Right cardiac atrium (tissue), 5 donors: ENCODE measurements around the gene CTR9. TPM values are rescaled to one million over a fixed set of nuclear protein-coding genes. Genes with fewer than 3 reads are reported as not detected.

ENCODE experiments used
- ATAC-seq, 2 donors: fragments of 200-7000 bp; cut with Tn5 transposase; one replicate each; pipeline versions ENCODE4 v1.8.0 to v1.9.1; 2020; ENCODE audit warnings: moderate library complexity in 2 of 2, mild to moderate bottlenecking in 1 of 2
- DNase-seq, 3 donors: peaks; one replicate each; pipeline ENCODE4 v3.0.0-alpha.2; 2020
- H3K27ac ChIP-seq: one replicate; pipeline ENCODE4 v1.5.1; 2013; ENCODE audit warnings: mild to moderate bottlenecking, low read length, control low read depth, moderate library complexity
- H3K27me3 ChIP-seq: one replicate; pipeline ENCODE4 v1.6.1; 2013; ENCODE audit not compliant: control insufficient read depth, insufficient read depth
- H3K4me1 ChIP-seq: one replicate; pipeline ENCODE4 v1.6.1; 2013; ENCODE audit warnings: low read length; ENCODE audit not compliant: control insufficient read depth, insufficient read depth
- H3K4me3 ChIP-seq: one replicate; pipeline ENCODE4 v1.5.1; 2013; ENCODE audit warnings: low read length, control low read depth
- H3K9me3 ChIP-seq: one replicate; pipeline ENCODE4 v1.6.1; 2013; ENCODE audit warnings: low read length; ENCODE audit not compliant: control insufficient read depth
- WGBS: extraction: QIAGEN DNeasy Blood & Tissue Kit; methylation state at CpG from one replicate; pipeline ENCODE4 v1.1.7; 2013; 5-methylcytosine and 5-hydroxymethylcytosine counted together
- intact Hi-C, 4 donors: fragments of 100-400 bp; cut with DNase I; formaldehyde crosslinking; loops; one replicate each; pipeline versions ENCODE4 v1.11.0 to v1.14.0; 2022 to 2023
- polyA plus RNA-seq: library from polyadenylated mRNA; stranded (reverse); fragments of 200-250 nt; gene quantifications from one replicate; pipeline ENCODE4 v1.2.3, GENCODE V29; 2013
- total RNA-seq, 4 donors: library from RNA; stranded (reverse); fragmentation: NEBNext Ultra II Directional; extraction: Animal tissue kit (Norgen Biotek cat#: 25700); gene quantifications; one replicate each; pipeline ENCODE4 v1.2.1, GENCODE V29; 2021
- donor health status: healthy with polysubstance abuse.
- donor health status: DM: no; HTN: yes; CAD: no.
- donor health status: DM: no; HTN: no; CAD: no.
- donor health status: DM: no; HTN: yes; CAD: no; lungs with severe emphysema.
- donor health status: DM: yes; HTN: yes; CAD: no.

CTR9 gene
- total and polyA plus RNA-seq, 5 donors: 14.1 to 29.8 (median 26.8) TPM

- intact Hi-C loops: no loop called here
- Histone ChIP-seq H3K27ac (no peak overlapping the region), H3K4me3 (no peak overlapping the region), H3K9me3 (no peaks in the 10 kb centered on the region), H3K4me1 (peaks cover 2% of the 10 kb centered on the region), H3K27me3 (no peaks in the 10 kb centered on the region)
- ATAC-seq (peak in 1 of 2 donors; percentile 9), DNase-seq (no peak)
- WGBS: 58% methylated on average over 4 of the region's 4 CpGs
Observed at GRCh38 chr11:10785146-10785474, 34.1 kb downstream of the CTR9 start.

GRCh38 chr11:10786451-10786850, 35.4 kb downstream of the CTR9 start:
- Histone ChIP-seq H3K4me3 (no peak overlapping the region), H3K4me1 (peaks cover 2% of the 10 kb centered on the region), H3K27ac (no peak overlapping the region), H3K27me3 (no peaks in the 10 kb centered on the region), H3K9me3 (no peaks in the 10 kb centered on the region)
- ATAC-seq: no peak
- DNase-seq: no peak
- 89% methylated on average over 5 of the region's 5 CpGs for WGBS
- intact Hi-C loops: no loop called here

GRCh38 chr11:10792385-10793068, 41.5 kb downstream of the CTR9 start:
- WGBS: 10% methylated on average over 24 of the region's 24 CpGs
- ATAC-seq: peak; percentile 91 to 95

GRCh38 chr11:10793470-10794255, 42.6 kb downstream of the CTR9 start:
- Histone ChIP-seq H3K4me3 (no peak overlapping the region), H3K9me3 (no peaks in the 10 kb centered on the region), H3K27ac (no peak overlapping the region), H3K4me1 (no peaks in the 10 kb centered on the region), H3K27me3 (no peaks in the 10 kb centered on the region)
- intact Hi-C loops: loop anchor here (5.0 to 10.0 kb wide), 4 partner anchors 139 to 231 kb away; no protein-coding TSS in a partner anchor
- DNase-seq (no peak), ATAC-seq (no peak)
- 70% methylated on average over 11 of the region's 11 CpGs for WGBS

More at GRCh38 chr11:10792385-10793068, 41.5 kb downstream of the CTR9 start:
- no peak overlapping the region for H3K4me3 ChIP-seq
- DNase-seq: peak; percentile 89 to 96 (median 94)
- no peak overlapping the region for H3K27ac ChIP-seq
- no peaks in the 10 kb centered on the region for H3K4me1 ChIP-seq
- H3K9me3 ChIP-seq: no peaks in the 10 kb centered on the region
- H3K27me3 ChIP-seq: no peaks in the 10 kb centered on the region
- intact Hi-C loops: loop anchor here (5.0 to 10.0 kb wide), 4 partner anchors 140 to 232 kb away; no protein-coding TSS in a partner anchor

- DNase-seq (no peak), ATAC-seq (no peak)
- intact Hi-C loops: loop anchor here in 1 of 4 donors (10.0 kb wide), 1 partner anchor 229 kb away; no protein-coding TSS in a partner anchor
- H3K27me3 ChIP-seq: no peaks in the 10 kb centered on the region
- H3K4me1 ChIP-seq: no peaks in the 10 kb centered on the region
- no peak overlapping the region for H3K27ac ChIP-seq
- WGBS: 43% methylated on average over 2 of the region's 2 CpGs
- H3K9me3 ChIP-seq: no peaks in the 10 kb centered on the region
- H3K4me3 ChIP-seq: no peak overlapping the region
Observed at GRCh38 chr11:10796191-10796590, 45.1 kb downstream of the CTR9 start.

- intact Hi-C loops: loop anchor here in 1 of 4 donors (10.0 kb wide), 1 partner anchor 228 kb away; no protein-coding TSS in a partner anchor
- Histone ChIP-seq H3K27me3 (no peaks in the 10 kb centered on the region), H3K4me1 (no peaks in the 10 kb centered on the region), H3K27ac (no peak overlapping the region), H3K4me3 (no peak overlapping the region), H3K9me3 (no peaks in the 10 kb centered on the region)
- DNase-seq (no peak), ATAC-seq (no peak)
- WGBS: 84% methylated on average over 2 of the region's 2 CpGs
Observed at GRCh38 chr11:10797001-10797400, 46.0 kb downstream of the CTR9 start.

GRCh38 chr11:10797531-10797930, 46.5 kb downstream of the CTR9 start:
- WGBS: 75% methylated on average over 3 of the region's 3 CpGs
- Histone ChIP-seq H3K4me3 (no peak overlapping the region), H3K4me1 (no peaks in the 10 kb centered on the region), H3K27ac (no peak overlapping the region), H3K27me3 (no peaks in the 10 kb centered on the region), H3K9me3 (no peaks in the 10 kb centered on the region)
- DNase-seq (no peak), ATAC-seq (no peak)
- intact Hi-C loops: loop anchor here in 1 of 4 donors (10.0 kb wide), 1 partner anchor 227 kb away; no protein-coding TSS in a partner anchor

- intact Hi-C loops: loop anchor here in 1 of 4 donors (10.0 kb wide), 1 partner anchor 226 kb away; no protein-coding TSS in a partner anchor
- ATAC-seq: no peak
- H3K4me1 ChIP-seq: no peaks in the 10 kb centered on the region
- 51% methylated on average over 4 of the region's 4 CpGs for whole genome bisulfite sequencing
- H3K9me3 ChIP-seq: no peaks in the 10 kb centered on the region
- no peak overlapping the region for H3K4me3 ChIP-seq
- H3K27ac ChIP-seq: no peak overlapping the region
- no peak for DNase-seq
- H3K27me3 ChIP-seq: no peaks in the 10 kb centered on the region
Observed at GRCh38 chr11:10798330-10798928, 47.4 kb downstream of the CTR9 start.

GRCh38 chr11:10800292-10800691, 49.2 kb downstream of the CTR9 start:
- ATAC-seq (no peak), DNase-seq (no peak)
- no peaks in the 10 kb centered on the region for H3K27me3 ChIP-seq
- H3K4me1 ChIP-seq: no peaks in the 10 kb centered on the region
- intact Hi-C loops: loop anchor here in 1 of 4 donors (10.0 kb wide), 2 partner anchors 105 to 135 kb away; no protein-coding TSS in a partner anchor
- H3K9me3 ChIP-seq: no peaks in the 10 kb centered on the region
- H3K4me3 ChIP-seq: no peak overlapping the region
- no peak overlapping the region for H3K27ac ChIP-seq
- WGBS: 89% methylated on average over 2 of the region's 2 CpGs

- Histone ChIP-seq H3K4me3 (no peak overlapping the region), H3K27ac (no peak overlapping the region), H3K9me3 (no peaks in the 10 kb centered on the region), H3K27me3 (no peaks in the 10 kb centered on the region), H3K4me1 (no peaks in the 10 kb centered on the region)
- WGBS: 61% methylated on average over 6 of the region's 6 CpGs
- ATAC-seq (no peak), DNase-seq (no peak)
- intact Hi-C loops: loop anchor here in 1 of 4 donors (10.0 kb wide), 2 partner anchors 101 to 131 kb away; no protein-coding TSS in a partner anchor
Observed at GRCh38 chr11:10803676-10804075, 52.6 kb downstream of the CTR9 start.
